ENCODE data around the gene REG4. TPM values are rescaled to one million over a fixed set of nuclear protein-coding genes. Genes with fewer than 3 reads are reported as not detected.

REG4 gene
- total and polyA plus RNA-seq, 2 of the 13 experiments (the other 11 are each of a cell fraction or from before 2014, with no cell fraction given) = not detected

GRCh38 chr1:119764220-119764619 lies 47.0 kb downstream of the REG4 start:
- TF ChIP-seq NFKB2 (CRISPR knock-in tag; IDR thresholded peaks at IDR 0.05; ENCODE audit: borderline replicate concordance) (no peak), ZNF850 (CRISPR knock-in tag; conservative IDR thresholded peaks at IDR 0.05) (no peak), KAT8 (CRISPR knock-in tag; IDR thresholded peaks at IDR 0.05) (no peak), YEATS4 (CRISPR knock-in tag; IDR thresholded peaks at IDR 0.05; ENCODE audit: borderline replicate concordance) (no peak), PITX1 (CRISPR knock-in tag; IDR thresholded peaks at IDR 0.05) (no peak), POLR2AphosphoS5 (IDR thresholded peaks at IDR 0.05; ENCODE audit: low read depth, low read length) (no peak), TSC22D2 (CRISPR knock-in tag; IDR thresholded peaks at IDR 0.05; ENCODE audit: borderline replicate concordance) (no peak), ZSCAN12 (CRISPR knock-in tag; IDR thresholded peaks at IDR 0.05) (no peak), ZNF282 (IDR thresholded peaks at IDR 0.05; ENCODE audit: partially characterized antibody) (no peak), SIN3A (IDR thresholded peaks at IDR 0.05; ENCODE audit: borderline replicate concordance, low read depth, low read length) (no peak), SNAI1 (CRISPR knock-in tag; IDR thresholded peaks at IDR 0.05; ENCODE audit: borderline replicate concordance) (no peak), ZNF484 (CRISPR knock-in tag; IDR thresholded peaks at IDR 0.05; ENCODE audit: borderline replicate concordance, low read depth) (no peak), ZNF138 (CRISPR knock-in tag; IDR thresholded peaks at IDR 0.05; ENCODE audit: low read depth) (no peak), ZSCAN20 (CRISPR knock-in tag; IDR thresholded peaks at IDR 0.05; ENCODE audit: borderline replicate concordance) (no peak), ZNF33B (CRISPR knock-in tag; IDR thresholded peaks at IDR 0.05) (no peak), CTCF (CRISPR knock-in tag; IDR thresholded peaks at IDR 0.05) (no peak), MIER2 (CRISPR knock-in tag; IDR thresholded peaks at IDR 0.05) (no peak), ZNF784 (CRISPR knock-in tag; IDR thresholded peaks at IDR 0.05; ENCODE audit: borderline replicate concordance) (no peak), CBX2 (IDR thresholded peaks at IDR 0.05; ENCODE audit: low read depth, low read length) (no peak), CBX2 (CRISPR knock-in tag; IDR thresholded peaks at IDR 0.05; ENCODE audit: low read depth) (no peak), ZNF12 (CRISPR knock-in tag; IDR thresholded peaks at IDR 0.05) (no peak)
- Histone ChIP-seq H3K9me3 (ENCODE audit: low read length) (no peaks in the 10 kb centered on the region), H3K79me2 (ENCODE audit: insufficient read depth, low read length) (no peaks in the 10 kb centered on the region), H2AFZ (ENCODE audit: low read length) (no peak overlapping the region), H3K27me3 (ENCODE audit: control insufficient read depth in 1 of 2, insufficient read depth in 2 of 2, low read length in 2 of 2) (peaks cover 0 to 2% of the 10 kb centered on the region in 2 experiments; a peak in 1 of 5 replicates), H3K4me1 (ENCODE audit: insufficient read depth, low read length) (peaks cover 51% of the 10 kb centered on the region), H3K4me3 (replicated peaks in 1 of 3; ENCODE audit: insufficient read depth in 1 of 3, low read depth in 2 of 3, low read length in 3 of 3) (no peak overlapping the region), H3K36me3 (replicated peaks in 1 of 2; ENCODE audit: control insufficient read depth in 1 of 2, insufficient read depth in 2 of 2, low read length in 2 of 2) (no peaks in the 10 kb centered on the region), H3K27ac (ENCODE audit: extremely low read length, insufficient read depth, low read length) (no peak overlapping the region), H4K20me1 (ENCODE audit: insufficient read depth, low read length) (no peaks in the 10 kb centered on the region), H3K4me2 (ENCODE audit: low read depth, low read length) (no peak overlapping the region), H3K9ac (ENCODE audit: insufficient read depth, low read depth, low read length) (no peak overlapping the region)
- DNase-seq (ENCODE audit: low spot score) (no peak), ATAC-seq (no peak), FAIRE-seq (no peak)
- POLR2A ChIA-PET = no interaction called here
- intact Hi-C loops (cut with micrococcal nuclease; ENCODE audit: unreplicated experiment) (no loop called here), in situ Hi-C loops (cut with HindIII; ENCODE audit: extremely low pct_ligation_motif_present, low pct_unique_long_range_greater_than_20kb) (no loop called here)
- CTCF ChIA-PET (ENCODE audit: low intra/inter-chr PET ratio, low total read pairs) = no interaction called here
- WGBS (ENCODE audit: low lambda C conversion rate) = 80% methylated on average over 6 of the region's 6 CpGs
- no TSS peak for BruUV-seq (replicated peaks)

Measured in HepG2 (cell line).